ENCODE data around the gene FRMD4B.

FRMD4B gene

DNA sequence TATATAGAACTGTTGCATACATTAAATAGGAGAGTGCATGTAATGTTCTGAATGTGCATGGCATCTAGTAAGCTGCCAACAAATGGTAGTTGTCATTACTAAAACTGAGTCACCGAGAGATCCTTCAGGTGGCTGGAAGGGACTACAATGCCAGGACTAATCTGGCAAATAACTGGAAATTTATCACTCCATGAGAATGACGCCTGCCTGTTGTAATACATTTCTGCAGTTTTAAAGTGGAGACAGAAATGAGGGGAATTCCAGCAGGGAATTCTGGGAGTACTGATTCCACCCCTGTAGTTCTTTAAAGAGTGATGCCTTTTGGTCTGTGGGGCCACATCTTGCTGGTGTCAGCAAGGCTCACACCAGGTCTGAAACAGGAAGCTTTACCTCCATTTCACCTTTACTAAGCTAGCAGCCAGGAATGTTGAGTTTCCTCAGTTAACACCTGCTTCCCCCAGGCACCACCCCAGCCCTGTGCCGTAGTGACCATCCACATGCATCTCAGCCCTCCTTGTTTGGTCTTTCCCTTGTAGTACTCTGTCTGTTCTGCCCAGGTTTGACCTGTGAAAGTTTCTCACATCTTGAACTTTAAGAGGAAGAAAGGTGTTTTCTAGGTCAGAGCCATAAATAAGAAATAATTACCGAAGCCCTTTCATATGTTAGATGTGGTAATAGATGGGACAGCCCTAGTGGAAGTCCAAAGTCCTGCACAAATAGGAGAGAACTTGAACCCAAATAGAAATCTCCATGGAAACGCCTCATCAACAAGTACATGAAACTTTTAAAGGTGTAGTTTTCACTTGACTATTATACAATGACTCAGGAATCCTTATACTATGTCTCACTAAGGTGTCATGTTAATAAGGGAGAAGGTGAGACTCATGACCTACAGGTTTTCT, 206.8 kb downstream of the FRMD4B start:
- no peak for DNase-seq

DNA sequence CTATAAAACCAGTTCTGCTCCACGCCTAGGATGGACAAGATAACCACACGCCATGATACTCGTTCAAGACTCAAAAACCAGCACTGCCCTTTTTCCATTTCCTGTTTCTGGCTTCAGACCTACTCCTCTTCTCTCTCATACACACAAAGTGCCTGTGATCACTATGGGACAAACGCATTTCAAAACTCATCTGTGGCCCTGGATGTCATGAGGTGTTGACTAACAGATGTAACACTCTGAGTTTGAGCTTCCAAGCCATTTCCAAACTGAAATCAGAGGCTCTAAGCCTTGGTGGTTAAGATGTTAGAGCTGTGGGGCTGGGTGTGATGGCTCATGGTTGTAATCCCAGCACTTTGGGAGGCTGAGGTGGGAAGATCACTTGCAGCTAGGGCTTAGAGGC, 207.8 kb downstream of the FRMD4B start:
- no peak for DNase-seq

DNA sequence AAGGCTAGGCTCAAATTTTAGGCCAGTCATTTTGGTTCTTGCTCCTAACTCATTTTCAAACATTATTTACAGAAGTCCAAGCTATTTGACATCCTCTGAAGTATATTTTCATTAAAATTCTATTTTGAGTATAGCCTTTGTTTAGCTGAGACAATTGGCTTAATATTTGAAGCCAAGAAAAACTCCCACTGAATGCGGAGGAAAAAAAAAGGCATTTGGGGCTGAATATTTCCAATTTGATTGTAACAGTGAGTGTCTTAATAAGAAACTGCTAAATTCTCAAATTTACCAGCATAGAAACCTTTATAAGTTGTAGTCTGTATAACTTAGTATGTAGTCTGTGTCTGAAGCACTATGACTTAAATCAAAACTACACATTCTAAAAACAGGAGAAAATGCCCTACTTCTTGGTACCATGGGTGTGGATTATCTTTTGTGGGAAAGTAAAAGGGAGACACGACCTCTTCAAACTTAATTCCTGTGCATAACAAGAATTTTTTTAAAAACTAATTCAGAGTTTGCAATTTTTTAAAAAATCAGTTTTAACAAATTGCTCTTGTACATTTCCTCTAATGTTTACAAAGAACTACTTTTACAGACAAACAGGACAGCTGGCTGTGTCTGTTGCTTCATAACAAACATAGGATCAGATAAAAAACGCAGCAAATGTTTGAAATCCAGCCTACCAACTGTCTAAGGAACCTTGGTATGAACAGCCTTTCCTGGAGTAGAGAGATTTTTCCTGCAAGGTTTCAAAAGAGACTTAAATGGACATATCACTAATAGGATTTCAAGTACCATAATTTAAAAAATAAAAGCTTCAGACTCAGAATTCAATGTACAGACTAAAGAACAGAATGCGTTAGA, 210.8 kb downstream of the FRMD4B start:
- DNase-seq = no peak

GRCh38 chr3:69174445-69174844, 211.4 kb downstream of the FRMD4B start:
- DNase-seq = no peak

DNA sequence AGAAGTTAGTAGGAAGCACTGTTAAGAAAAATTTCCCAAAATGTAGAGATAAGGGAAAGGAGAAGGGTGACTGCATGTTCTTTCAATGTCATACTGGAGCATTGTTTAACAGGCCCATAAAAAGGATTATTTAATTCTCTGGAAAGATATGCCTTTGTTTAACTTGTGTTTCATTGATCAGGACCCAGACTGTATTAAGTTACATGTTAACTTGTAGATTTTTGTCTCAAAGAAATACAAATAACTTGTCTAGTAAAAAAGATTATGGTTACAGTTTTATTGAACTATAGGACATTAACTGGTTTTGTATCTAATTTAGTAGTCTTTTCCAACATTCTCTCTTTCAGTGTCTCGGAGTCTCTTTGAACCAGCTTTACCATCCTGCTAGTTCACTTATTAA, 213.8 kb downstream of the FRMD4B start:
- no peak for DNase-seq

DNA sequence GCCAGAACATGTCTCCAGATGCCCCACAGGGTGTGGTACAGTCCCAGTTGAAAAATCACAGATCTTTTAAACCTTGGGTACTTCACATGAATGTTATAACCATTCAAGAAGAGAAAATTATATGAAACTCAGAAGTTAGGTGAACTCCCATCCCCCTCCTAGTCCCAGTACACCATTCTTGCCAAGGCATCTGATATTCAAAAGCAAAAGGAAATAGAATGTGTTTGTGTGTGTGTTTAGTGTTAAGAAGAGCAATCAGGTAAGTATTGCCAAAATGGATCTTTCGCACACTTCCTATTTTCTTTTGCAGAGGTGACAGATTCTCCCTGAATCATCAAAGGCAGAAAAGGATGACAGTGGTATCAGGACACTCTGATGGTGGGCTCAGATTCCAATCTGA, 219.4 kb downstream of the FRMD4B start:
- no peak for DNase-seq

- DNase-seq = no peak
Observed at GRCh38 chr3:69165744-69166143, 220.1 kb downstream of the FRMD4B start.

DNA sequence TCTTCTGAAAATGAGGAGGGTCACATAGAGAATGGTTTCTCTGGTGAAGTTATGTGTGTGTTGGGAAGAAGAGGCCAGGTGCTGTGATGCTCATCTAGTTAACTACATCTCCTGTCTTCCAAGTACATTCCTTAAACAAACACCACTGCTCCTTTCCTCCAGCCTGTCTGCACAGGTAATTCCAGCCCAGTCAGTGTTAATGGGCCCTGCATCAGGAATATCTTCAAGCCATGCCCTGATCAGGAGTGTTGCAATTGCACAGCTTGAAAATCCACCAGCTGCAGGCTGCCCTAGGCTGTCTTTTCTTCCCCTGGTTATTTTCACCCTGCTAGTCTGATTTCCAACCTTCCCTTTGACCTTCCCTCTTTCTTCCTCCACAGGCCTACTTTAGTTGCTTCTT, 221.6 kb downstream of the FRMD4B start:
- DNase-seq = no peak

DNA sequence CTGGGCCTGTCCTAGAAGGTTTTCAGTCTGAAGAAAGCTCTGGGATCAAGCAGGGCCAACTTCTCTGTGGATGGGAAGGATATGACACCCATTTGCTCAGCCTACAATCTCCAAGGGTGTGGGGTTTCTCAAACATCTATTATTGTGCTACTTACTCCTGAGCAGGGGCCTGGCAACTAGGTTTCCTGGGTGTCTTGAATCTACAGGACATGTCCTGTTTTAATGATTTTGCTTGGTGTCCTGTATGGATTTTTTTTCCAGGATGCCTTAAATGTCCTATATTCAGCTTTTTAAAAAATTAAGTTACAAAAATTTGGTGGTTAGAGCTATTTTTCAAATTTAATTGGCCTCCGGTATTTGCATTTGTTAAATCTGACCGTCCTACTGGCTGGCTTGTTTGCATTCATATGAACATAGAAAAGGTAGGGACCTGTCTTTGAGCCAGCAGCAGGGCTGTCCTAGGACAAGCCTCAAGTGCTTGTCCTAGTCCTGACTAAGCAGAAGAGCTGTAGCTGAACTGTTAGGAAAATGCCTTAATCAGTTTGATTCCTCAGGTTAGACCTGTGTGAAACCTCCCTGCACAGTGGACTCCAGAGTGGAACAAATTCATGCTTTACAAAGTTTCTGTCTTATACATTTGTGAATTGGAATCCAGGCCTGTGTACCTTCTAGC, 223.4 kb downstream of the FRMD4B start:
- DNase-seq = no peak

DNA sequence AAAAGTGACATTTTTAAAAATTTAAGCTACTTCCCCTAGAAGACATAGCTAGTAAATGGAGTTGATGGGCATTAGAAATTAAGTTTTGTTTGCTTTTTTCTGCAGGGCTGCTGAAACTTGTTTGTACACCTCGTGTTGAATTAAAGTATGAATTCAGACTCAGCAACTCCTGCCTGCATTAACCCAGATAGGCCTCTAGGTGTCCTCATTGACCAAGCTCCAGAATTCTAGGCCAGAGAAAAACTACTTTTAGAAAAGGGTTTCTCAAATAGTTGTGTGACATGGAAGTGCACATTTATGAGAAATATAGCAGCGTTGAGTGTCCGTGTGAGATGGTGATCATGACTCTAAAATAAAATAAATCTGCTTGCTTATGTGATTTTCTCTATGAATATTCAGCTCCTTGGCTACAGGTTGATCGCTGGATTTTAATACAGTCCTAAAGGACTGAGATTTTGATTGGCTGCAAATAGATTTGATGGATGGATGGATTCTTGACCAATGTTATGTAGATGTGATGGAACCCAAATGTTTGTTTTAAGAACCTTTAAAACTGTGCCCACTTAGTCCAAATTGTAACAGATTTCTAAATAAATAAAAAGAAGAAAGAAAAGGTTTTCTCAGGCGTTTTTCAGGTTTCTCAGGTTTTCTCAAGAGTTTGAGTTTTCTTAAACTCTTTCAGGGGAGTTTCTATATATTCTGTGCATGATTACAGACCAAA, 224.1 kb downstream of the FRMD4B start:
- peak in 15 of 51 donors; percentile 3 to 59 (median 12) for DNase-seq

GRCh38 chr3:69160525-69160924, 225.4 kb downstream of the FRMD4B start:
- DNase-seq = no peak

DNA sequence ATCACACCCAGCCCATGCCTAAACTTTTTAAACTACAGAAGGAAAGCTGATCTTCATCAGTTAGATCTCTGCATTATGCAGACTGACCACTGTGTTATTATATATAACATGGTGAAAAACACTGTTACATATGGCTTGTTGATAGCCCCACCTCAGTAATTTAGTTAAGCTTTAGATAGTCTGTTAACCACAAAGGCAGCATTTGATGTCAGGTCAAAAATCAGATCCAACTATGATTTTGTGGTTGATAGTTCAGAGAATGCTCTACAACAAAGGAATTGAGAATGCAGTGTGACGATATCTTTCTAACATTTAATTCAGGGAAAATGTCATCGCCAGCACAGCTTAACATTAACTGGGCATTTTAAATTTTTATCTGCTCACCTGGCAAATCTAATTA, 225.8 kb downstream of the FRMD4B start:
- no peak for DNase-seq

GRCh38 chr3:69149586-69149985, 236.3 kb downstream of the FRMD4B start:
- no peak for DNase-seq

GRCh38 chr3:69145688-69146087, 240.2 kb downstream of the FRMD4B start:
- DNase-seq = no peak

GRCh38 chr3:69144631-69145245, 241.2 kb downstream of the FRMD4B start:
- DNase-seq = no peak

DNA sequence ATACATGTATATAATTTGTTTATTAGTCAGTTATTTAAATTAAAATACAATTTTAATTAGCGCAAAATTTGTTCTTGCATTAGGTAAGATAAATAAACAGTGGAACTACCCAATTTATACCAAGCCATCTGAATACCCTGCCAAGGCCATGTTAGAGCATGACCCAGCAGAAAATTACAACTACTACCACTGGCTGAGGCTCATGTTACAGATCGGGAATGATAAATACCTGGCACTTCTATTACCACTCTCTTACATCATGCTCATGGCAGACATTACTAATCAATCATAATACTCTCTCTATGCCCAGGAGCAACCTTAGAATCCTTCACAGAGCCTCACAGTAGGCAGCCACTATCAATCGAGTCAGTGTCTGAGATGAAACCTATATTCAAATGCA, 242.3 kb downstream of the FRMD4B start:
- DNase-seq = no peak

GRCh38 chr3:69142797-69143454, 243.0 kb downstream of the FRMD4B start:
- no peak for DNase-seq

- DNase-seq = no peak
Observed at GRCh38 chr3:69142090-69142489, 243.8 kb downstream of the FRMD4B start.

DNA sequence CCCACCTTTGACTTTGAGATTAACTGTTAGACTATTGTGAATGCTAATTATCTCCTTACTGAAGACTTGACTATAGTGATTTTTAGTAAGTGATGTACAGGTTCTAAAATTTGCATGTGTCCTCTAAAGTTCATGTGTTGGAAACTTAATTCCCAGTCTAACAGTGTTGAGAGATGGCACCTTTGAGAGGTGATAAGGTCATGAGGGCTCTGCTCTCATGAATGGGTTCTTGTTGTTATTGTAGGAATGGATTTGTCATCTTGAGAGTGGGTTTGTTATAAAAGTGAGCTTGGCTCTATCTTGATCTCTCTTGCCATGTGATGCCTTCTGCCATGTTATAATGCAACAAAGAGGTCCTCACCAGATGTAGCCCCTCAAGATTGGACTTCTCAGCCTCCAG, 244.6 kb downstream of the FRMD4B start:
- DNase-seq = no peak

- no peak for DNase-seq
Observed at GRCh38 chr3:69137412-69137811, 248.5 kb downstream of the FRMD4B start.

Data from hypothalamus (tissue), 51 donors.